A549 (cell line): Measurements from ENCODE around the gene MIEF1. TPM values are rescaled to one million over a fixed set of nuclear protein-coding genes. Genes with fewer than 3 reads are reported as not detected.

Source experiments
- ATAC-seq, 2 experiments: fragments of 200-7000 bp in 1 of 2; fragments of >200 bp in 1 of 2; cut with Nextera tagmentation in 1 of 2; cut with Tn5 transposase in 1 of 2; 3 replicates each; pipeline versions ENCODE4 v1.8.0 to v1.9.1; 2018 to 2020; ENCODE audit warnings: mild to moderate bottlenecking in 1 of 2, moderate library complexity in 1 of 2
- CTCF ChIA-PET: fragments of 300-600 bp; sonication (Branson Sonifier 250); formaldehyde crosslinking; extraction: SDS; loops from one replicate; lab custom pipeline; 2021; ENCODE audit warnings: antibody characterized with exemption, inconsistent platforms; lab: Yijun Ruan, JAX
- POLR2A ChIA-PET: fragments of 350-600 bp; formaldehyde crosslinking; extraction: SDS; loops from one replicate; lab custom pipeline; 2021; ENCODE audit warnings: antibody characterized with exemption, inconsistent platforms; lab: Yijun Ruan, JAX
- DNase-seq, 2 experiments: peaks; one replicate each; pipeline versions ENCODE4 v3.0.0 to v3.0.0-alpha.2; 2011 to 2016; ENCODE audit warnings: low read depth in 1 of 2, low spot score in 1 of 2
- FAIRE-seq: peaks from 2 replicates; lab custom pipeline; 2011; peaks lifted over from hg19 to GRCh38; lab: Jason Lieb, UNC
- H3K27ac ChIP-seq, 2 experiments: fragments of >200 bp; sonication (Bioruptor Twin); formaldehyde crosslinking; 3 replicates each; pipeline ENCODE4 v1.5.1; 2016 to 2017
- H3K4me1 ChIP-seq: fragments of >200 bp; sonication (Bioruptor Twin); formaldehyde crosslinking; 3 replicates; pipeline ENCODE4 v1.6.1; 2016
- H3K4me2 ChIP-seq: fragments of >200 bp; sonication (Bioruptor Twin); formaldehyde crosslinking; 3 replicates; pipeline ENCODE4 v1.6.1; 2016
- H3K4me3 ChIP-seq: fragments of >200 bp; sonication (Bioruptor Twin); formaldehyde crosslinking; 3 replicates; pipeline ENCODE4 v1.5.1; 2016
- H3K9me3 ChIP-seq: fragments of >200 bp; sonication (Bioruptor Twin); formaldehyde crosslinking; 3 replicates; pipeline ENCODE4 v1.6.1; 2016
- ATOH8 ChIP-seq: fragments of 250-450 bp; sonication (Bioruptor Pico); IDR thresholded peaks from 2 replicates; pipeline ENCODE4 v1.5.0; 2020; ENCODE audit warnings: low read depth, mild to moderate bottlenecking, moderate library complexity
- BHLHE40 ChIP-seq: IDR thresholded peaks from 2 replicates; pipeline ENCODE4 v1.6.1; 2012; ENCODE audit warnings: low read depth, low read length, inconsistent platforms
- CBX2 ChIP-seq: fragments of 200-600 bp; sonication (generic); IDR thresholded peaks from 2 replicates; pipeline ENCODE4 v1.6.1; 2016; ENCODE audit warnings: low read depth, mild to moderate bottlenecking, borderline replicate concordance
- CBX8 ChIP-seq: fragments of 200-600 bp; sonication (generic); IDR thresholded peaks from 2 replicates; pipeline ENCODE4 v1.6.1; 2016
- CHD2 ChIP-seq: fragments of 150-350 bp; IDR thresholded peaks from 2 replicates; pipeline ENCODE4 v1.6.1; 2014; ENCODE audit warnings: low read length; ENCODE audit not compliant: partially characterized antibody
- EHMT2 ChIP-seq: fragments of 200-600 bp; sonication (generic); IDR thresholded peaks from 2 replicates; pipeline ENCODE4 v1.6.1; 2016; ENCODE audit warnings: antibody characterized with exemption, low read depth, mild to moderate bottlenecking, moderate library complexity
- ELK1 ChIP-seq: fragments of 150-350 bp; IDR thresholded peaks from 2 replicates; pipeline ENCODE4 v1.6.1; 2014; ENCODE audit warnings: low read depth, mild to moderate bottlenecking, low read length
- EP300 ChIP-seq, 2 experiments: fragments of >200 bp; sonication (Bioruptor Twin); formaldehyde crosslinking; IDR thresholded peaks; 2 replicates in 1 of 2; 3 replicates in 1 of 2; pipeline ENCODE4 v1.6.1; 2016 to 2017
- FOXS1 ChIP-seq: fragments of 250-450 bp; sonication (Bioruptor Pico); IDR thresholded peaks from 2 replicates; pipeline ENCODE4 v1.5.0; 2020; ENCODE audit warnings: mild to moderate bottlenecking, moderate library complexity
- HOXA7 ChIP-seq: fragments of 250-450 bp; sonication (Bioruptor Pico); IDR thresholded peaks from 2 replicates; pipeline ENCODE4 v1.5.0; 2020; ENCODE audit warnings: mild to moderate bottlenecking, moderate library complexity
- JUN ChIP-seq, 2 experiments: fragments of >200 bp; sonication (Bioruptor Twin); formaldehyde crosslinking; IDR thresholded peaks; 2 replicates in 1 of 2; 3 replicates in 1 of 2; pipeline ENCODE4 v1.6.1; 2016 to 2017
- MAFK ChIP-seq: fragments of 450-650 bp; IDR thresholded peaks from 2 replicates; pipeline ENCODE4 v1.6.1; 2014; ENCODE audit not compliant: partially characterized antibody
- MAX ChIP-seq: IDR thresholded peaks from 2 replicates; pipeline ENCODE4 v1.6.1; 2012
- NR3C1 ChIP-seq: fragments of >200 bp; sonication (Bioruptor Twin); formaldehyde crosslinking; IDR thresholded peaks from 3 replicates; pipeline ENCODE4 v1.6.1; 2017
- POLR2A ChIP-seq: IDR thresholded peaks from 2 replicates; pipeline ENCODE4 v1.6.1; 2012; ENCODE audit warnings: mild to moderate bottlenecking, low read length
- RCOR1 ChIP-seq: fragments of 150-350 bp; IDR thresholded peaks from 2 replicates; pipeline ENCODE4 v1.6.1; 2014; ENCODE audit warnings: antibody characterized with exemption, low read length, low read depth
- REST ChIP-seq: fragments of 200-600 bp; sonication (generic); IDR thresholded peaks from 2 replicates; pipeline ENCODE4 v1.6.1; 2016; ENCODE audit warnings: antibody characterized with exemption, mild to moderate bottlenecking, moderate library complexity
- RNF2 ChIP-seq: fragments of 200-600 bp; sonication (generic); IDR thresholded peaks from 2 replicates; pipeline ENCODE4 v1.6.1; 2016; ENCODE audit warnings: low read depth, mild to moderate bottlenecking, antibody characterized with exemption, moderate library complexity, borderline replicate concordance
- USF2 ChIP-seq: fragments of 450-650 bp; IDR thresholded peaks from 2 replicates; pipeline ENCODE4 v1.6.1; 2014; ENCODE audit warnings: antibody characterized with exemption
- ZNF302 ChIP-seq: fragments of 250-450 bp; sonication (Bioruptor Pico); IDR thresholded peaks from 2 replicates; pipeline ENCODE4 v1.9.0; 2021; ENCODE audit warnings: inconsistent platforms, mild to moderate bottlenecking, moderate library complexity
- ZSCAN20 ChIP-seq: fragments of 250-450 bp; sonication (Bioruptor Pico); IDR thresholded peaks from 2 replicates; pipeline ENCODE4 v1.8.0; 2022; ENCODE audit warnings: mild to moderate bottlenecking, moderate library complexity
- WGBS: methylation state at CpG from one replicate; pipeline ENCODE4 v1.1.6; 2017; ENCODE audit errors: missing lambda C conversion rate; 5-methylcytosine and 5-hydroxymethylcytosine counted together
- polyA plus RNA-seq, 4 experiments: library from polyadenylated mRNA; depleted of rRNA in 3 of 4; stranded (reverse); fragments of >200 nt; fragmentation: RNase III in 1 of 4; extraction: RNeasy Plus Mini Kit Qiagen cat#74134 plus additional on column Dnase treatment in 1 of 4; gene quantifications; 2 replicates in 3 of 4; 3 replicates in 1 of 4; pipeline ENCODE4 v1.2.3, GENCODE V29; 2011 to 2017

MIEF1 gene
- polyA plus RNA-seq, 2 of the 4 experiments (the other 2 are of a cell fraction): 18.8 to 20.5 TPM

- DNase-seq (no peak), FAIRE-seq (no peak), ATAC-seq (no peak)
- ChIA-PET POLR2A (no interaction called here), CTCF (interaction anchor here (1.1 kb wide), 1 partner anchor 20 kb away, joined by 3 read pairs; no protein-coding TSS in a partner anchor)
- Histone ChIP-seq H3K9me3 (no peaks in the 10 kb centered on the region), H3K27ac (no peak overlapping the region), H3K4me2 (no peak overlapping the region), H3K4me1 (peaks cover 16% of the 10 kb centered on the region; the same call in 1 of the 3 replicates), H3K4me3 (no peak overlapping the region)
- 92% methylated on average over 9 of the region's 26 CpGs for WGBS
- TF ChIP-seq ZNF302 (CRISPR knock-in tag): no peak
- no peak for TF ChIP-seq NR3C1
- TF ChIP-seq CBX2: no peak
- TF ChIP-seq FOXS1: no peak
- TF ChIP-seq ELK1: no peak
- TF ChIP-seq CHD2: no peak
- no peak for TF ChIP-seq HOXA7
Observed at GRCh38 chr22:39469681-39470450, 32.2 kb upstream of the MIEF1 start.

GRCh38 chr22:39470451-39471291 is 31.4 kb upstream of the MIEF1 start:
- ChIA-PET POLR2A (no interaction called here), CTCF (interaction anchor here (1.1 kb wide), 1 partner anchor 21 kb away, joined by 3 read pairs; no protein-coding TSS in a partner anchor)
- WGBS: 65% methylated on average over 16 of the region's 16 CpGs
- no peak overlapping the region for H3K4me3 ChIP-seq
- peaks cover 16% of the 10 kb centered on the region; the same call in 1 of the 3 replicates for H3K4me1 ChIP-seq
- no peak overlapping the region for H3K4me2 ChIP-seq
- FAIRE-seq (no peak), ATAC-seq (no peak)
- H3K27ac ChIP-seq: peak overlapping the region in 1 of 2 experiments; percentile 39; a peak in 1 of 6 replicates
- TF ChIP-seq CHD2 (no peak), EHMT2 (no peak), USF2 (no peak), BHLHE40 (no peak), POLR2A (no peak), JUN (IDR thresholded peaks at IDR 0.05) (no peak), CBX8 (no peak)
- TF ChIP-seq, all 56 proteins: peak for 0
- no peak for DNase-seq
- H3K9me3 ChIP-seq: no peaks in the 10 kb centered on the region

GRCh38 chr22:39471381-39472141 is 30.5 kb upstream of the MIEF1 start:
- H3K4me1 ChIP-seq: peaks cover 16% of the 10 kb centered on the region; the same call in 1 of the 3 replicates
- CTCF ChIA-PET: interaction anchor here (1.1 to 2.1 kb wide), 3 partner anchors 12 to 57 kb away, joined by 3 to 4 read pairs (median 4); no protein-coding TSS in a partner anchor
- FAIRE-seq (no peak), DNase-seq (no peak), ATAC-seq (peak in 1 of 2 experiments; percentile 39; a peak in 3 of 6 replicates)
- H3K27ac ChIP-seq: peak overlapping the region in 1 of 2 experiments; percentile 39; a peak in 1 of 6 replicates
- POLR2A ChIA-PET: no interaction called here
- H3K4me3 ChIP-seq: no peak overlapping the region
- no peaks in the 10 kb centered on the region for H3K9me3 ChIP-seq
- WGBS: 39% methylated on average over 4 of the region's 13 CpGs
- no peak overlapping the region for H3K4me2 ChIP-seq
- TF ChIP-seq REST (no peak), CHD2 (no peak), ELK1 (no peak), MAX (no peak), RCOR1 (no peak), EP300 (IDR thresholded peaks at IDR 0.05) (no peak), ZSCAN20 (CRISPR knock-in tag) (no peak), ATOH8 (no peak), MAFK (no peak), RNF2 (no peak)
